Activated B cell treated with CpG ODN at 0.5 μM for 24 hours (primary cell): Measurements from ENCODE around the gene SOHLH2. TPM values are rescaled to one million over a fixed set of nuclear protein-coding genes. Genes with fewer than 3 reads are reported as not detected.

ENCODE experiments used
- ATAC-seq: fragments of 200-7000 bp; cut with Tn5 transposase; one replicate; pipeline ENCODE4 v1.10.0; 2021; ENCODE audit warnings: low read depth, mild to moderate bottlenecking, moderate library complexity
- CTCF ChIA-PET: fragments of 350-600 bp; sonication (Branson Sonifier 250); formaldehyde crosslinking; loops from one replicate; lab custom pipeline; 2021; ENCODE audit warnings: antibody characterized with exemption; lab: Charles Lee
- POLR2A ChIA-PET: fragments of 350-600 bp; sonication (Branson Sonifier 250); formaldehyde crosslinking; loops from one replicate; lab custom pipeline; 2021; ENCODE audit warnings: antibody characterized with exemption; lab: Charles Lee
- DNase-seq: peaks from one replicate; pipeline ENCODE4 v3.0.0; 2022
- H3K27ac Mint-ChIP-seq: one replicate; pipeline ENCODE4 v1.8.0; 2020; ENCODE audit warnings: mixed read lengths
- H3K27me3 Mint-ChIP-seq: one replicate; pipeline ENCODE4 v1.8.0; 2021; ENCODE audit warnings: mixed read lengths
- H3K36me3 Mint-ChIP-seq: one replicate; pipeline ENCODE4 v1.8.0; 2021; ENCODE audit warnings: low read depth, mixed read lengths
- H3K4me1 Mint-ChIP-seq: one replicate; pipeline ENCODE4 v1.8.0; 2021; ENCODE audit warnings: mixed read lengths
- H3K4me3 Mint-ChIP-seq: one replicate; pipeline ENCODE4 v1.8.0; 2020; ENCODE audit warnings: mild to moderate bottlenecking, mixed read lengths
- H3K9me3 Mint-ChIP-seq: one replicate; pipeline ENCODE4 v1.8.0; 2020; ENCODE audit warnings: mixed read lengths
- CTCF ChIP-seq: fragments of 200-600 bp; IDR thresholded peaks from one replicate; pipeline ENCODE4 v1.8.0; 2022; ENCODE audit warnings: antibody characterized with exemption, mild to moderate bottlenecking
- intact Hi-C: fragments of 100-400 bp; cut with micrococcal nuclease; formaldehyde crosslinking; loops from one replicate; pipeline ENCODE4 v1.15.1; 2024
- total RNA-seq: library from RNA; stranded (reverse); gene quantifications from 2 replicates; pipeline ENCODE4 v1.2.3, GENCODE V29; 2022

Gene SOHLH2
- total RNA-seq, 1 donor from 2014 or later: not detected

- ATAC-seq (no peak), DNase-seq (no peak)
- TF ChIP-seq CTCF: no peak
- ChIA-PET POLR2A (no interaction called here), CTCF (no interaction called here)
- Mint-ChIP-seq H3K4me3 (no peak overlapping the region), H3K4me1 (no peaks in the 10 kb centered on the region), H3K27ac (no peak overlapping the region), H3K9me3 (no peaks in the 10 kb centered on the region), H3K27me3 (peaks cover 19% of the 10 kb centered on the region), H3K36me3 (no peaks in the 10 kb centered on the region)
- intact Hi-C loops: no loop called here
These were observed 82.4 kb downstream of the SOHLH2 start for GRCh38 chr13:36131931-36132297.

- POLR2A ChIA-PET: no interaction called here
- no peaks in the 10 kb centered on the region for H3K36me3 Mint-ChIP-seq
- CTCF ChIA-PET: no interaction called here
- ATAC-seq (no peak), DNase-seq (no peak)
- no peaks in the 10 kb centered on the region for H3K9me3 Mint-ChIP-seq
- no peak within 1 kb of the TSS for H3K27ac Mint-ChIP-seq
- H3K27me3 Mint-ChIP-seq: peaks cover 19% of the 10 kb centered on the region
- H3K4me3 Mint-ChIP-seq: no peak within 1 kb of the TSS
- no peaks in the 10 kb centered on the region for H3K4me1 Mint-ChIP-seq
- no peak for TF ChIP-seq CTCF
- intact Hi-C loops: no loop called here
These were observed 83.0 kb downstream of the SOHLH2 start, which contains the start of gene DCLK1 for GRCh38 chr13:36131222-36131930. Gene DCLK1, minus strand, starts transcription at chr13:36131382.

GRCh38 chr13:36130552-36131221 lies 83.7 kb downstream of the SOHLH2 start:
- peaks cover 19% of the 10 kb centered on the region for H3K27me3 Mint-ChIP-seq
- intact Hi-C loops: no loop called here
- ChIA-PET POLR2A (no interaction called here), CTCF (no interaction called here)
- ATAC-seq (no peak), DNase-seq (no peak)
- H3K36me3 Mint-ChIP-seq: no peaks in the 10 kb centered on the region
- no peak overlapping the region for H3K27ac Mint-ChIP-seq
- H3K4me3 Mint-ChIP-seq: no peak overlapping the region
- no peaks in the 10 kb centered on the region for H3K9me3 Mint-ChIP-seq
- no peak for TF ChIP-seq CTCF
- H3K4me1 Mint-ChIP-seq: no peaks in the 10 kb centered on the region

- Mint-ChIP-seq H3K4me3 (no peak overlapping the region), H3K27ac (no peak overlapping the region), H3K9me3 (no peaks in the 10 kb centered on the region), H3K36me3 (no peaks in the 10 kb centered on the region), H3K27me3 (peaks cover 19% of the 10 kb centered on the region), H3K4me1 (no peaks in the 10 kb centered on the region)
- no peak for ATAC-seq
- TF ChIP-seq CTCF: no peak
- intact Hi-C loops: no loop called here
- no peak for DNase-seq
- ChIA-PET CTCF (no interaction called here), POLR2A (no interaction called here)
These were observed 84.2 kb downstream of the SOHLH2 start for GRCh38 chr13:36130193-36130551.

- Mint-ChIP-seq H3K36me3 (no peaks in the 10 kb centered on the region), H3K9me3 (no peaks in the 10 kb centered on the region), H3K4me1 (no peaks in the 10 kb centered on the region), H3K27ac (no peak overlapping the region), H3K4me3 (no peak overlapping the region), H3K27me3 (peaks cover 19% of the 10 kb centered on the region)
- no peak for TF ChIP-seq CTCF
- ChIA-PET CTCF (no interaction called here), POLR2A (no interaction called here)
- DNase-seq: no peak
- no peak for ATAC-seq
- intact Hi-C loops: no loop called here
These were observed 84.8 kb downstream of the SOHLH2 start for GRCh38 chr13:36129539-36129938.
